Measurements from ENCODE around the gene SPACA7. TPM values are rescaled to one million over a fixed set of nuclear protein-coding genes. Genes with fewer than 3 reads are reported as not detected.

Gene SPACA7
- total RNA-seq, 1 donor from 2014 or later: not detected

- Mint-ChIP-seq H3K27me3 (peaks cover 71% of the 10 kb centered on the region), H3K4me3 (no peak overlapping the region), H3K9me3 (peaks cover 4% of the 10 kb centered on the region), H3K27ac (no peak overlapping the region), H3K36me3 (no peaks in the 10 kb centered on the region), H3K4me1 (ENCODE audit: unreplicated experiment) (peaks cover 8% of the 10 kb centered on the region)
- no peak for TF ChIP-seq CTCF (conservative IDR thresholded peaks at IDR 0.05)
- DNase-seq (ENCODE audit: extremely low spot score, unreplicated experiment): no peak
Observed at GRCh38 chr13:112341446-112341845, 34.7 kb upstream of the SPACA7 start.

GRCh38 chr13:112341976-112342735, 34.0 kb upstream of the SPACA7 start:
- no peak overlapping the region for H3K4me3 Mint-ChIP-seq
- H3K36me3 Mint-ChIP-seq: no peaks in the 10 kb centered on the region
- peaks cover 71% of the 10 kb centered on the region for H3K27me3 Mint-ChIP-seq
- H3K9me3 Mint-ChIP-seq: peaks cover 4% of the 10 kb centered on the region
- TF ChIP-seq CTCF (conservative IDR thresholded peaks at IDR 0.05): no peak
- DNase-seq (ENCODE audit: extremely low spot score, unreplicated experiment): no peak
- H3K27ac Mint-ChIP-seq: no peak overlapping the region
- H3K4me1 Mint-ChIP-seq (ENCODE audit: unreplicated experiment): peaks cover 8% of the 10 kb centered on the region

- no peak for DNase-seq (ENCODE audit: extremely low spot score, unreplicated experiment)
- peaks cover 73% of the 10 kb centered on the region for H3K27me3 Mint-ChIP-seq
- peaks cover 14% of the 10 kb centered on the region for H3K4me1 Mint-ChIP-seq (ENCODE audit: unreplicated experiment)
- H3K4me3 Mint-ChIP-seq: no peak overlapping the region
- no peak for TF ChIP-seq CTCF (conservative IDR thresholded peaks at IDR 0.05)
- no peak overlapping the region for H3K27ac Mint-ChIP-seq
- H3K36me3 Mint-ChIP-seq: no peaks in the 10 kb centered on the region
- no peaks in the 10 kb centered on the region for H3K9me3 Mint-ChIP-seq
Observed at GRCh38 chr13:112342841-112343361, 33.3 kb upstream of the SPACA7 start.

GRCh38 chr13:112343591-112343990, 32.6 kb upstream of the SPACA7 start:
- peaks cover 19% of the 10 kb centered on the region for H3K4me1 Mint-ChIP-seq (ENCODE audit: unreplicated experiment)
- no peak overlapping the region for H3K27ac Mint-ChIP-seq
- peak; percentile 44 for DNase-seq (ENCODE audit: extremely low spot score, unreplicated experiment)
- no peaks in the 10 kb centered on the region for H3K36me3 Mint-ChIP-seq
- H3K4me3 Mint-ChIP-seq: no peak overlapping the region
- no peaks in the 10 kb centered on the region for H3K9me3 Mint-ChIP-seq
- H3K27me3 Mint-ChIP-seq: peaks cover 80% of the 10 kb centered on the region
- TF ChIP-seq CTCF (conservative IDR thresholded peaks at IDR 0.05): no peak

- H3K4me1 Mint-ChIP-seq (ENCODE audit: unreplicated experiment): peaks cover 19% of the 10 kb centered on the region
- TF ChIP-seq CTCF (conservative IDR thresholded peaks at IDR 0.05): no peak
- H3K27me3 Mint-ChIP-seq: peaks cover 80% of the 10 kb centered on the region
Observed at GRCh38 chr13:112345826-112346172, 30.4 kb upstream of the SPACA7 start.

More at GRCh38 chr13:112345826-112346172, 30.4 kb upstream of the SPACA7 start:
- Mint-ChIP-seq H3K9me3 (no peaks in the 10 kb centered on the region), H3K27ac (no peak overlapping the region), H3K4me3 (no peak overlapping the region), H3K36me3 (no peaks in the 10 kb centered on the region)
- peak; percentile 66 for DNase-seq (ENCODE audit: extremely low spot score, unreplicated experiment)
